Fibroblast of mammary gland (primary cell): ENCODE measurements around the gene CX3CR1.

ENCODE experiments used
- DNase-seq: peaks from one replicate; pipeline ENCODE4 v3.0.0-alpha.2; 2010; ENCODE audit warnings: low read depth
- H3K4me3 ChIP-seq: 2 replicates; pipeline ENCODE4 v1.5.1; 2011; ENCODE audit warnings: low read depth, mild to moderate bottlenecking, low read length, moderate library complexity; ENCODE audit not compliant: control insufficient read depth
- TF ChIP-seq, protein P1 (sequence below): conservative IDR thresholded peaks from 2 replicates; pipeline ENCODE4 v1.5.1; 2011; ENCODE audit warnings: low read depth, low read length, inconsistent platforms; ENCODE audit not compliant: control insufficient read depth, insufficient read depth

Gene CX3CR1

GRCh38 chr3:39291903-39292329 lies 12.1 kb upstream of the CX3CR1 start:
- TF ChIP-seq, protein P1, sequence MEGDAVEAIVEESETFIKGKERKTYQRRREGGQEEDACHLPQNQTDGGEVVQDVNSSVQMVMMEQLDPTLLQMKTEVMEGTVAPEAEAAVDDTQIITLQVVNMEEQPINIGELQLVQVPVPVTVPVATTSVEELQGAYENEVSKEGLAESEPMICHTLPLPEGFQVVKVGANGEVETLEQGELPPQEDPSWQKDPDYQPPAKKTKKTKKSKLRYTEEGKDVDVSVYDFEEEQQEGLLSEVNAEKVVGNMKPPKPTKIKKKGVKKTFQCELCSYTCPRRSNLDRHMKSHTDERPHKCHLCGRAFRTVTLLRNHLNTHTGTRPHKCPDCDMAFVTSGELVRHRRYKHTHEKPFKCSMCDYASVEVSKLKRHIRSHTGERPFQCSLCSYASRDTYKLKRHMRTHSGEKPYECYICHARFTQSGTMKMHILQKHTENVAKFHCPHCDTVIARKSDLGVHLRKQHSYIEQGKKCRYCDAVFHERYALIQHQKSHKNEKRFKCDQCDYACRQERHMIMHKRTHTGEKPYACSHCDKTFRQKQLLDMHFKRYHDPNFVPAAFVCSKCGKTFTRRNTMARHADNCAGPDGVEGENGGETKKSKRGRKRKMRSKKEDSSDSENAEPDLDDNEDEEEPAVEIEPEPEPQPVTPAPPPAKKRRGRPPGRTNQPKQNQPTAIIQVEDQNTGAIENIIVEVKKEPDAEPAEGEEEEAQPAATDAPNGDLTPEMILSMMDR: peak; percentile 90
- peak; percentile 43 for DNase-seq
- no peak overlapping the region for H3K4me3 ChIP-seq

- no peak for DNase-seq
- no peak overlapping the region for H3K4me3 ChIP-seq
- TF ChIP-seq, protein P1: no peak
Measured at GRCh38 chr3:39290255-39290654, 10.4 kb upstream of the CX3CR1 start.

- no peak overlapping the region for H3K4me3 ChIP-seq
- TF ChIP-seq, protein P1: no peak
- DNase-seq: no peak
Measured at GRCh38 chr3:39289107-39289506, 9.3 kb upstream of the CX3CR1 start.

DNA sequence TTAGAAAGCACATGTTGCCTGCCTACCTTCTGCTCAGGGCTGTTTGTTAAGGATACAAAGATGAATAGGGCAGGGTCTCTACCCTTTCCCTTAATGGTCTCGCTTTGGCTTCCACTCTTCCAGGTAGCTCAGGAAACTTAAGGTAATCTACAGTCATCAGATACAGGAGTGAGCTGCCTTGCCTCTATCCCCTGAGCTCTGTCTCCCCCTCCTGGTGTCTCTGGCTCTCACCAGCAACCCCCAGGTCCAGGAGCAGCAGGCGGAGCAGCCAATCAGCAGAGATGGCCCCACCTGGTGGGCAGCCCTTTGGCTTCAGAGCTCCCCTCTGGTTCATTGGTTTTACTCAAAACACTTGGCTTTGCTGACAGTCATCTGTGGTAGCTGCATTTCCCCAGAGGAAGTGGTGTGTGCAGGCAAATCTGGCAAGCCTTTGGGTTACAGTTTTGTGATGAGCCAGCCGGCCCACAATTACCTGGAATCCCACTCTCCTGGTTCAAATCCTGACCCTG lies 8.5 kb upstream of the CX3CR1 start:
- TF ChIP-seq, protein P1: peak; percentile 85
- DNase-seq: peak; percentile 67

GRCh38 chr3:39287216-39288164 lies 7.7 kb upstream of the CX3CR1 start:
- TF ChIP-seq, protein P1: no peak
- no peak for DNase-seq
- no peak overlapping the region for H3K4me3 ChIP-seq

More for the DNA sequence above, 8.5 kb upstream of the CX3CR1 start:
- no peak overlapping the region for H3K4me3 ChIP-seq

DNA sequence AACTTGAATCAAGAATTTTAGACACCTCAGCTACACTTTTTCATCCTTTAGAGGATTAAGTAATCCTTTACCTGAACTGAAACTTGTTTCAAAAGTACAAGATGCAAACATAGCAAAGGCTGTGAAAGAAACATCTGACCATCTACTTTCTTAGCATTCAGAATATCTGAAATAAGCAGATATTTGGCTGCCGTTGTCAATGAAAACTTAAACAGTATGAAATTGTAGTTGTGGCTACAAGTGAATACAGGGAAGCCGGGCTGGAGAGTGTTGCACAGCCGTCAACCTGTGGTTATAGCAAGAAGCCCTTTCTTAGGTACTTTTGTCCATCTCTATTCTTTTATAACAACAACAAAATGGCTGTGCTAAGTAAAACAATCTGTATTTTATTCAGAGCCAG lies 6.9 kb upstream of the CX3CR1 start:
- TF ChIP-seq, protein P1: no peak
- H3K4me3 ChIP-seq: no peak overlapping the region
- DNase-seq: no peak

GRCh38 chr3:39285332-39285731 lies 5.5 kb upstream of the CX3CR1 start:
- no peak for DNase-seq
- no peak overlapping the region for H3K4me3 ChIP-seq
- TF ChIP-seq, protein P1: no peak
